GM12878 (cell line): Measurements from ENCODE around the gene STK32B. TPM values are rescaled to one million over a fixed set of nuclear protein-coding genes. Genes with fewer than 3 reads are reported as not detected.

Experiments
- ATAC-seq: fragments of 200-7000 bp; cut with Tn5 transposase; 3 replicates; pipeline ENCODE4 v1.9.1; 2020; ENCODE audit warnings: mild to moderate bottlenecking, moderate library complexity
- BruUV-seq: library from RNA; stranded (reverse); fragments of 400-500 nt; replicated peaks from 2 replicates; lab custom pipeline; 2021; lab: Mats Ljungman, UMichigan
- CTCF ChIA-PET: fragments of 300-600 bp; sonication (Branson Sonifier 250); formaldehyde crosslinking; extraction: SDS; loops from one replicate; lab custom pipeline; 2021; ENCODE audit warnings: inconsistent platforms; lab: Yijun Ruan, JAX
- POLR2A ChIA-PET: fragments of 350-600 bp; formaldehyde crosslinking; extraction: SDS; loops from one replicate; lab custom pipeline; 2021; ENCODE audit warnings: inconsistent platforms; lab: Charles Lee
- RAD21 ChIA-PET: fragments of 300-600 bp; sonication (Branson Sonifier 250); formaldehyde crosslinking; loops from one replicate; lab custom pipeline; 2023; ENCODE audit warnings: antibody characterized with exemption; ENCODE audit not compliant: unreplicated experiment; lab: Charles Lee
- SMC1A ChIA-PET: fragments of 300-600 bp; sonication (Branson Sonifier 250); formaldehyde crosslinking; loops from one replicate; lab custom pipeline; 2023; ENCODE audit not compliant: unreplicated experiment, uncharacterized antibody; lab: Charles Lee
- DNase-seq: peaks from one replicate; pipeline ENCODE4 v3.0.0-alpha.2; 2011; ENCODE audit warnings: low read depth, low spot score
- FAIRE-seq: peaks from 3 replicates; lab custom pipeline; 2011; peaks lifted over from hg19 to GRCh38; lab: Jason Lieb, UNC
- H2AFZ ChIP-seq: 2 replicates; pipeline ENCODE4 v1.6.0; 2011; ENCODE audit warnings: low read depth, low read length, control low read depth; ENCODE audit not compliant: control insufficient read depth
- H3K27ac ChIP-seq: 2 replicates; pipeline ENCODE4 v1.5.1; 2011; ENCODE audit warnings: control low read depth; ENCODE audit not compliant: control insufficient read depth, insufficient read depth
- H3K27me3 ChIP-seq, 2 experiments: replicated peaks in 1 of 2; 2 replicates each; pipeline versions ENCODE4 v1.6.0 to v1.6.1; 2011; ENCODE audit warnings: low read length in 1 of 2; ENCODE audit not compliant: control insufficient read depth in 2 of 2, insufficient read depth in 2 of 2
- H3K36me3 ChIP-seq, 2 experiments: 2 replicates each; pipeline ENCODE4 v1.5.1; 2011; ENCODE audit warnings: low read length in 1 of 2; ENCODE audit not compliant: control insufficient read depth in 2 of 2, insufficient read depth in 2 of 2
- H3K4me1 ChIP-seq: 2 replicates; pipeline ENCODE4 v1.6.1; 2011; ENCODE audit warnings: mild to moderate bottlenecking, low read length, moderate library complexity, mixed read lengths; ENCODE audit not compliant: control insufficient read depth, insufficient read depth
- H3K4me2 ChIP-seq: 2 replicates; pipeline ENCODE4 v1.6.0; 2011; ENCODE audit warnings: control low read depth; ENCODE audit not compliant: control insufficient read depth, insufficient read depth
- H3K4me3 ChIP-seq: fragments of 200-600 bp; sonication (generic); 2 replicates; pipeline ENCODE4 v1.5.1; 2016
- H3K79me2 ChIP-seq: 2 replicates; pipeline ENCODE4 v1.6.0; 2011; ENCODE audit warnings: low read length; ENCODE audit not compliant: control insufficient read depth, insufficient read depth
- H3K9ac ChIP-seq: 2 replicates; pipeline ENCODE4 v1.8.0; 2011; ENCODE audit warnings: low read length, control low read depth, mixed read lengths; ENCODE audit not compliant: control insufficient read depth, insufficient read depth
- H3K9me3 ChIP-seq: replicated peaks from 3 replicates; pipeline ENCODE4 v1.5.1; 2011; ENCODE audit warnings: mild to moderate bottlenecking, low read length; ENCODE audit not compliant: control insufficient read depth, insufficient read depth
- H4K20me1 ChIP-seq: 2 replicates; pipeline ENCODE4 v1.6.0; 2011; ENCODE audit not compliant: control insufficient read depth, insufficient read depth
- BRCA1 ChIP-seq: IDR thresholded peaks from 2 replicates; pipeline ENCODE4 v1.6.1; 2011; ENCODE audit warnings: low read depth, low read length, improper control_type of control experiment
- CBX3 ChIP-seq: fragments of 200-600 bp; sonication (generic); IDR thresholded peaks from 2 replicates; pipeline ENCODE4 v1.6.1; 2016; ENCODE audit warnings: low read depth, borderline replicate concordance
- DPF2 ChIP-seq: fragments of 450-650 bp; IDR thresholded peaks from 2 replicates; pipeline ENCODE4 v1.6.1; 2017; ENCODE audit warnings: mild to moderate bottlenecking
- IKZF1 ChIP-seq: fragments of 450-650 bp; conservative IDR thresholded peaks from 2 replicates; pipeline ENCODE4 v1.6.1; 2017; ENCODE audit warnings: antibody characterized with exemption, mild to moderate bottlenecking
- RBBP5 ChIP-seq: fragments of 200-600 bp; sonication (generic); conservative IDR thresholded peaks from 2 replicates; pipeline ENCODE4 v1.6.1; 2016
- RUNX3 ChIP-seq: IDR thresholded peaks from 2 replicates; pipeline ENCODE4 v1.6.1; 2012; ENCODE audit warnings: low read length, inconsistent platforms
- WGBS: methylation state at CpG from one replicate; pipeline ENCODE4 v1.1.6; 2016; ENCODE audit warnings: low lambda C conversion rate; ENCODE audit not compliant: insufficient replicate concordance, insufficient coverage; ENCODE audit errors: missing lambda C conversion rate; 5-methylcytosine and 5-hydroxymethylcytosine counted together
- in situ Hi-C: fragments of 300-500 bp; cut with MboI; formaldehyde crosslinking; loops from 9 replicates; pipeline ENCODE4 v1.14.3; 2018; ENCODE audit warnings: mixed read lengths
- intact Hi-C: fragments of 100-400 bp; cut with micrococcal nuclease; formaldehyde crosslinking; loops from one replicate; pipeline ENCODE4 v1.14.2; 2022; ENCODE audit not compliant: unreplicated experiment
- polyA plus RNA-seq, 11 experiments: library from polyadenylated mRNA; depleted of rRNA in 4 of 11; unstranded in 6 of 11; stranded (reverse) in 5 of 11; fragments of >200 nt; fragmentation: Nextera tagmentation in 4 of 11; fragmentation: Illumina TruSeq in 1 of 11; extraction: Ambion mirVana in 4 of 11; extraction: Trizol in 1 of 11; gene quantifications; 1 replicate in 1 of 11; 2 replicates in 10 of 11; pipeline versions ENCODE4 v1.2.1 to v1.2.3, GENCODE V29; 2011 to 2016; ENCODE audit warnings: inconsistent platforms in 2 of 11, missing spikeins in 2 of 11, low read depth in 1 of 11
- total RNA-seq, 4 experiments: library from RNA; depleted of rRNA in 3 of 4; stranded (reverse); fragments of >200 nt in 3 of 4; fragmentation: Illumina TruSeq in 1 of 4; extraction: Trizol in 1 of 4; gene quantifications; 2 replicates each; pipeline versions ENCODE4 v1.2.1 to v1.2.3, GENCODE V29; 2013 to 2021
- TF ChIP-seq, protein P1 (sequence below): fragments of 450-650 bp; IDR thresholded peaks from 2 replicates; pipeline ENCODE4 v1.6.1; 2017; ENCODE audit warnings: low read depth, mild to moderate bottlenecking, moderate library complexity
- TF ChIP-seq, protein P2 (sequence below): fragments of 450-650 bp; formaldehyde crosslinking; IDR thresholded peaks from 2 replicates; pipeline ENCODE4 v1.5.0; 2022; ENCODE audit warnings: mild to moderate bottlenecking, missing genetic modification characterization

Gene STK32B
- total and polyA plus RNA-seq, 10 of the 15 experiments (the other 5 are each of a cell fraction or from before 2014, with no cell fraction given) = 0.04 to 0.12 (median 0.08) TPM; not detected in 7

DNA sequence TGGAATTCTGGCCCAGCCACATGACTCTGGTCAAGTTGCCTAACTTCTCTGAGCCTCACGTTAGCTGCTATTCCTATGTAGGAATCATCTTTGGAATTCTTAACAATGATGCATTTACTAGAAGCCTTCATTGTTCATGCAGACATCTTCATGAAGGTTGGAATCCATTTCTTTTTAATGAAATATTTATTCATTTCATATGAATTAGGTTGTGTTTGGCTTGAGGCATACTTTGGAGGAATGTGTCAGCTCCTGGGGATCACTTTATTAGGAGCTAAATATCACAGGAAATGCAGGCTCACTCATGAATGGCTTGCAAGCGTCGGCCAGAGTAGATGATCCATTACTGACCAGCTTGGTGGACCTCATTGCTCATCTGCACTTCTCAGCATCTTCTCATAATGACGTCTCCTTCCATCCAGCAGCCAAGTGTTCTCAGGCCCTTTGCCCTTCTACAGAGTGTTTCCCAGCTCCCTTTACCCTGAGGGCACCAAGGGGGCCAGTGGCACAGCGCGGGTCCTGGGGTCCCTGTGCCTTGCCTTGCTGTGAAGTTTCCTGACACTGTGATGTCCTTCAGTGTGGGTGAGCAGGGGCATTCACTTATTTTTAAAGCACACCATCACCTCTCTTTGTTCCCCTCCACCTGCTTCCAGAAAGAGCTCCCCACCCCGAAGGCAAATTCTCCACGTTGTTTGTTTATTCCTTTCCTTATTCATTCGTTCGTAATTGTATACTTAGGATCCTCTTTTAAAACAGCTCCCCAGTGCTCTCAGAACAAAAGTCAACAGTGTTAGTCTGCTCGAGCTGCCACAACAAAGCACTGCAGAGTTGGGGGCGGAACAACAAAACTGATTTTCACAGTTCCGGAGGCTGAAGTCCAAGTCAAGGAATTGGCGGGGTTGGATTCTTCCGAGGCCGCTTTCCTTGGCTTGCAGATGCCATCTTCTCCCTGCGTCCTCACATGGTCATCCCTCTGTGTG lies 106.8 kb downstream of the STK32B start (continued):
- TF ChIP-seq, protein P1, sequence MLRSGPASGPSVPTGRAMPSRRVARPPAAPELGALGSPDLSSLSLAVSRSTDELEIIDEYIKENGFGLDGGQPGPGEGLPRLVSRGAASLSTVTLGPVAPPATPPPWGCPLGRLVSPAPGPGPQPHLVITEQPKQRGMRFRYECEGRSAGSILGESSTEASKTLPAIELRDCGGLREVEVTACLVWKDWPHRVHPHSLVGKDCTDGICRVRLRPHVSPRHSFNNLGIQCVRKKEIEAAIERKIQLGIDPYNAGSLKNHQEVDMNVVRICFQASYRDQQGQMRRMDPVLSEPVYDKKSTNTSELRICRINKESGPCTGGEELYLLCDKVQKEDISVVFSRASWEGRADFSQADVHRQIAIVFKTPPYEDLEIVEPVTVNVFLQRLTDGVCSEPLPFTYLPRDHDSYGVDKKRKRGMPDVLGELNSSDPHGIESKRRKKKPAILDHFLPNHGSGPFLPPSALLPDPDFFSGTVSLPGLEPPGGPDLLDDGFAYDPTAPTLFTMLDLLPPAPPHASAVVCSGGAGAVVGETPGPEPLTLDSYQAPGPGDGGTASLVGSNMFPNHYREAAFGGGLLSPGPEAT = no peak
- TF ChIP-seq RUNX3 (no peak), BRCA1 (no peak)

GRCh38 chr4:5158825-5159224 lies 107.5 kb downstream of the STK32B start:
- H3K27ac ChIP-seq = no peak overlapping the region
- no peak overlapping the region for H3K4me3 ChIP-seq
- H4K20me1 ChIP-seq = no peaks in the 10 kb centered on the region
- H3K9ac ChIP-seq = no peak overlapping the region
- no TSS peak for BruUV-seq
- H2AFZ ChIP-seq = no peak overlapping the region
- no peaks in the 10 kb centered on the region; the same call in 2 of the 3 replicates for H3K9me3 ChIP-seq
- RAD21 ChIA-PET = no interaction called here
- FAIRE-seq (no peak), ATAC-seq (no peak)
- no peaks in the 10 kb centered on the region for H3K79me2 ChIP-seq
- no peak overlapping the region for H3K4me2 ChIP-seq
- WGBS = 22% methylated on average over 6 of the region's 6 CpGs
- POLR2A ChIA-PET = no interaction called here
- H3K4me1 ChIP-seq = no peaks in the 10 kb centered on the region
- CTCF ChIA-PET = no interaction called here
- TF ChIP-seq RBBP5 (no peak), DPF2 (no peak), CBX3 (no peak), IKZF1 (no peak)
- TF ChIP-seq, protein P2, sequence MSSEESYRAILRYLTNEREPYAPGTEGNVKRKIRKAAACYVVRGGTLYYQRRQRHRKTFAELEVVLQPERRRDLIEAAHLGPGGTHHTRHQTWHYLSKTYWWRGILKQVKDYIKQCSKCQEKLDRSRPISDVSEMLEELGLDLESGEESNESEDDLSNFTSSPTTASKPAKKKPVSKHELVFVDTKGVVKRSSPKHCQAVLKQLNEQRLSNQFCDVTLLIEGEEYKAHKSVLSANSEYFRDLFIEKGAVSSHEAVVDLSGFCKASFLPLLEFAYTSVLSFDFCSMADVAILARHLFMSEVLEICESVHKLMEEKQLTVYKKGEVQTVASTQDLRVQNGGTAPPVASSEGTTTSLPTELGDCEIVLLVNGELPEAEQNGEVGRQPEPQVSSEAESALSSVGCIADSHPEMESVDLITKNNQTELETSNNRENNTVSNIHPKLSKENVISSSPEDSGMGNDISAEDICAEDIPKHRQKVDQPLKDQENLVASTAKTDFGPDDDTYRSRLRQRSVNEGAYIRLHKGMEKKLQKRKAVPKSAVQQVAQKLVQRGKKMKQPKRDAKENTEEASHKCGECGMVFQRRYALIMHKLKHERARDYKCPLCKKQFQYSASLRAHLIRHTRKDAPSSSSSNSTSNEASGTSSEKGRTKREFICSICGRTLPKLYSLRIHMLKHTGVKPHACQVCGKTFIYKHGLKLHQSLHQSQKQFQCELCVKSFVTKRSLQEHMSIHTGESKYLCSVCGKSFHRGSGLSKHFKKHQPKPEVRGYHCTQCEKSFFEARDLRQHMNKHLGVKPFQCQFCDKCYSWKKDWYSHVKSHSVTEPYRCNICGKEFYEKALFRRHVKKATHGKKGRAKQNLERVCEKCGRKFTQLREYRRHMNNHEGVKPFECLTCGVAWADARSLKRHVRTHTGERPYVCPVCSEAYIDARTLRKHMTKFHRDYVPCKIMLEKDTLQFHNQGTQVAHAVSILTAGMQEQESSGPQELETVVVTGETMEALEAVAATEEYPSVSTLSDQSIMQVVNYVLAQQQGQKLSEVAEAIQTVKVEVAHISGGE (CRISPR knock-in tag) = no peak
- TF ChIP-seq, all 136 proteins: peak for 0
- SMC1A ChIA-PET = no interaction called here
- no peak for DNase-seq
- no peaks in the 10 kb centered on the region for H3K36me3 ChIP-seq
- intact Hi-C loops = no loop called here
- no peaks in the 10 kb centered on the region for H3K27me3 ChIP-seq
- in situ Hi-C loops = no loop called here
